Measurements from ENCODE around the gene RAB8A. TPM values are rescaled to one million over a fixed set of nuclear protein-coding genes. Genes with fewer than 3 reads are reported as not detected.
"Not testable (repeated sequence)": the region's sequence is repeated elsewhere in the genome, so short reads cannot be mapped to it uniquely, and the experiment has no call there.

RAB8A gene
- total RNA-seq, 1 donor: 99.9 TPM

DNA sequence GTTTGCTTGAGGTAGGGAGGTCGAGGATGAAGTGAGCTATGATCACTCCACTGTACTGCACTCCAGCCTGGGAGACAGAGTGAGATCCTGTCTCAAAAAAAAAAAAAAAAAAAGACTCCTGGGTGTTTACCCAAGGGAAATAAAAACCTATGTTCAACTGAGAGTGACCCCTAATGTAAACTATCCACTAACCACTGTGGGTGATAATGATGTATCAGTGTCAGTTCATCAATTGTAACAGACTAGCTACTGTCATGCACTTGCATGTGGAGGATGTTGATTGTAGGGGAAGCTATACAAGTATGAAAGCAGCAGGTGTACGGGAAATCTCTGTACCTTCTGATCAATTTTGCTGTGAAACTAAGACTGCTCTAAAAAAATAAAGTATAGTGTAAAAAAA lies 64.3 kb downstream of the RAB8A start:
- no peak overlapping the region for H3K4me3 ChIP-seq (ENCODE audit: low read depth, low read length)
- TF ChIP-seq, protein P1, sequence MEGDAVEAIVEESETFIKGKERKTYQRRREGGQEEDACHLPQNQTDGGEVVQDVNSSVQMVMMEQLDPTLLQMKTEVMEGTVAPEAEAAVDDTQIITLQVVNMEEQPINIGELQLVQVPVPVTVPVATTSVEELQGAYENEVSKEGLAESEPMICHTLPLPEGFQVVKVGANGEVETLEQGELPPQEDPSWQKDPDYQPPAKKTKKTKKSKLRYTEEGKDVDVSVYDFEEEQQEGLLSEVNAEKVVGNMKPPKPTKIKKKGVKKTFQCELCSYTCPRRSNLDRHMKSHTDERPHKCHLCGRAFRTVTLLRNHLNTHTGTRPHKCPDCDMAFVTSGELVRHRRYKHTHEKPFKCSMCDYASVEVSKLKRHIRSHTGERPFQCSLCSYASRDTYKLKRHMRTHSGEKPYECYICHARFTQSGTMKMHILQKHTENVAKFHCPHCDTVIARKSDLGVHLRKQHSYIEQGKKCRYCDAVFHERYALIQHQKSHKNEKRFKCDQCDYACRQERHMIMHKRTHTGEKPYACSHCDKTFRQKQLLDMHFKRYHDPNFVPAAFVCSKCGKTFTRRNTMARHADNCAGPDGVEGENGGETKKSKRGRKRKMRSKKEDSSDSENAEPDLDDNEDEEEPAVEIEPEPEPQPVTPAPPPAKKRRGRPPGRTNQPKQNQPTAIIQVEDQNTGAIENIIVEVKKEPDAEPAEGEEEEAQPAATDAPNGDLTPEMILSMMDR (IDR thresholded peaks at IDR 0.05; ENCODE audit: insufficient read depth, low read length): no peak
- no peak for DNase-seq (ENCODE audit: low read depth)

DNA sequence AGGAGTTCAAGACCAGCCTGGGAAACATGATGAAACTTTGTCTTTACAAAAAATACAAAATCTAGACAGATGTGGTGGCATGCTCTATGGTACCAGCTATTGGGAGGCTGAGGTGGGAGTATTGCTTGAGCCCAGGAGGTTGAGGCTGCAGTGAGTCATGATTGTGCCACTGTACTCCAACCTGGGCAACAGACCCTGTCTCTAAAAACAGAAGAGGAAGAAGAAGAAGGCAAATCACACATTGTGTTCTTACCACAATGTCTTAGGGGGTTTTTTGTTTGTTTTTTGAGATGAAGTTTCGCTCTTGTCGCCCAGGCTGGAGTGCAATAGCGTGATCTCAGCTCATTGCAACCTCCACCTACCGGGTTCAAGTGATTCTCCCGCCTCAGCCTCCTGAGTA lies 67.2 kb downstream of the RAB8A start:
- H3K4me3 ChIP-seq (ENCODE audit: low read depth, low read length); DNase-seq (ENCODE audit: low read depth): not testable (repeated sequence)

DNA sequence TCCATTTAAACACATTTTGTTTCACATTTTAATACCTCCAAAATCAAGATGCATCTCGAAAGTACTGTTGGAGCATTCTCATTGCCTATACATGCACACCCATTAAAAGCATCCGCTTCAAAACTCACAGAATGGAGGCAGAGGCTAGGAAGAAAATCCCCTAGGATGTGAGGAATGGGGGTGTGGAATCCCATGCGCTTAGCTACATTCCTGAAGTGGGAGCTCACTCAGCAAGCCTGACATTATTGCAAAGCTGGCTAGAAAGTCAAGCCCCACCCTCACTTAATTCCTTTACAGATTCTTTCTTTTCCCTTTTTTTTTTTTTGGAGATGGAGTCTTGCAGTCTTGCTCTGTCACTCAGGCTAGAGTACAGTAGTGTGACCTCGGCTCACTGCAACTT lies 68.9 kb downstream of the RAB8A start:
- TF ChIP-seq, protein P1 (IDR thresholded peaks at IDR 0.05; ENCODE audit: insufficient read depth, low read length): no peak
- H3K4me3 ChIP-seq (ENCODE audit: low read depth, low read length): no peak overlapping the region
- peak; percentile 91 for DNase-seq (ENCODE audit: low read depth)

Other genes with a start within 250 kb of the RAB8A start
- not detected in 2 replicates for gene CYP4F2, start 213.8 kb upstream of the RAB8A start, total RNA-seq (ENCODE audit: low replicate concordance)
- gene CYP4F11, start 177.4 kb upstream of the RAB8A start, total RNA-seq (ENCODE audit: low replicate concordance): not detected in 2 replicates
- gene OR10H4, start 162.9 kb upstream of the RAB8A start, total RNA-seq (ENCODE audit: low replicate concordance): not detected in 2 replicates
- gene TPM4, start 35.4 kb upstream of the RAB8A start, total RNA-seq (ENCODE audit: low replicate concordance): 864 and 1,097 TPM in 2 replicates
- gene HSH2D, start 31.8 kb downstream of the RAB8A start, total RNA-seq (ENCODE audit: low replicate concordance): not detected in 2 replicates
- not detected in 2 replicates for gene CIB3, start 61.6 kb downstream of the RAB8A start, total RNA-seq (ENCODE audit: low replicate concordance)
- gene FAM32A, start 73.5 kb downstream of the RAB8A start, total RNA-seq (ENCODE audit: low replicate concordance): 70.6 and 89.1 TPM in 2 replicates
- gene AP1M1, start 86.0 kb downstream of the RAB8A start, total RNA-seq (ENCODE audit: low replicate concordance): 7.8 and 78.5 TPM in 2 replicates
- 2.2 and 5.7 TPM in 2 replicates for gene KLF2, start 212.9 kb downstream of the RAB8A start, total RNA-seq (ENCODE audit: low replicate concordance)